ENCODE results near the gene SDSL.

DNA sequence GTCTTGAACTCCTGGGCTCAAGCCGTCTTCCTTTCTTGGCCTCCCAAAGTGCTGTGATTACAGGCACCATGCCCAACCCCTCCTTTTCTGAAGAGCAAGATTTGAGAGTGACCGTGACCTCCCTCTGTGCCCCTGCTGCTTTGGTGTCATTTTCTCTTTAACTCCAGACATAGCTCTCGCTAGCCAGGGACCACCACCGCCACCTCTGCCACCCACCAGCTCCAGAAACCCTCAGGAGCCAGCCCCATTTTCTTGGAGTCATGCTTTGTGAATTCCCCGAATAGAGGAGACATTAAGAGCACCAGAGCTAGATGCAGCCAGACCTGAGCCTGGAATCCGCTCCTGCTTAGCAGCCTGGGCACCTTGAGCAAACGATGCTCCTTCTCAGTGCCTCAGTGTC, 18.2 kb downstream of the SDSL start:
- TF ChIP-seq CHD2 (IDR thresholded peaks at IDR 0.05; ENCODE audit: borderline replicate concordance, low read depth, low read length) (no peak), HCFC1 (IDR thresholded peaks at IDR 0.05; ENCODE audit: low read length) (no peak), POLR2AphosphoS5 (IDR thresholded peaks at IDR 0.05; ENCODE audit: low read length) (no peak), TAF1 (IDR thresholded peaks at IDR 0.05; ENCODE audit: borderline replicate concordance, low read depth, low read length) (no peak), EGR1 (IDR thresholded peaks at IDR 0.05; ENCODE audit: borderline replicate concordance in 1 of 2, low read depth in 2 of 2, low read length in 2 of 2) (no peak), ZZZ3 (IDR thresholded peaks at IDR 0.05; ENCODE audit: control insufficient read depth, insufficient read length, low read depth) (no peak)
- TF ChIP-seq, protein P1, sequence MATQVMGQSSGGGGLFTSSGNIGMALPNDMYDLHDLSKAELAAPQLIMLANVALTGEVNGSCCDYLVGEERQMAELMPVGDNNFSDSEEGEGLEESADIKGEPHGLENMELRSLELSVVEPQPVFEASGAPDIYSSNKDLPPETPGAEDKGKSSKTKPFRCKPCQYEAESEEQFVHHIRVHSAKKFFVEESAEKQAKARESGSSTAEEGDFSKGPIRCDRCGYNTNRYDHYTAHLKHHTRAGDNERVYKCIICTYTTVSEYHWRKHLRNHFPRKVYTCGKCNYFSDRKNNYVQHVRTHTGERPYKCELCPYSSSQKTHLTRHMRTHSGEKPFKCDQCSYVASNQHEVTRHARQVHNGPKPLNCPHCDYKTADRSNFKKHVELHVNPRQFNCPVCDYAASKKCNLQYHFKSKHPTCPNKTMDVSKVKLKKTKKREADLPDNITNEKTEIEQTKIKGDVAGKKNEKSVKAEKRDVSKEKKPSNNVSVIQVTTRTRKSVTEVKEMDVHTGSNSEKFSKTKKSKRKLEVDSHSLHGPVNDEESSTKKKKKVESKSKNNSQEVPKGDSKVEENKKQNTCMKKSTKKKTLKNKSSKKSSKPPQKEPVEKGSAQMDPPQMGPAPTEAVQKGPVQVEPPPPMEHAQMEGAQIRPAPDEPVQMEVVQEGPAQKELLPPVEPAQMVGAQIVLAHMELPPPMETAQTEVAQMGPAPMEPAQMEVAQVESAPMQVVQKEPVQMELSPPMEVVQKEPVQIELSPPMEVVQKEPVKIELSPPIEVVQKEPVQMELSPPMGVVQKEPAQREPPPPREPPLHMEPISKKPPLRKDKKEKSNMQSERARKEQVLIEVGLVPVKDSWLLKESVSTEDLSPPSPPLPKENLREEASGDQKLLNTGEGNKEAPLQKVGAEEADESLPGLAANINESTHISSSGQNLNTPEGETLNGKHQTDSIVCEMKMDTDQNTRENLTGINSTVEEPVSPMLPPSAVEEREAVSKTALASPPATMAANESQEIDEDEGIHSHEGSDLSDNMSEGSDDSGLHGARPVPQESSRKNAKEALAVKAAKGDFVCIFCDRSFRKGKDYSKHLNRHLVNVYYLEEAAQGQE (IDR thresholded peaks at IDR 0.05; ENCODE audit: low read depth, low read length): no peak
- TF ChIP-seq, protein P2, sequence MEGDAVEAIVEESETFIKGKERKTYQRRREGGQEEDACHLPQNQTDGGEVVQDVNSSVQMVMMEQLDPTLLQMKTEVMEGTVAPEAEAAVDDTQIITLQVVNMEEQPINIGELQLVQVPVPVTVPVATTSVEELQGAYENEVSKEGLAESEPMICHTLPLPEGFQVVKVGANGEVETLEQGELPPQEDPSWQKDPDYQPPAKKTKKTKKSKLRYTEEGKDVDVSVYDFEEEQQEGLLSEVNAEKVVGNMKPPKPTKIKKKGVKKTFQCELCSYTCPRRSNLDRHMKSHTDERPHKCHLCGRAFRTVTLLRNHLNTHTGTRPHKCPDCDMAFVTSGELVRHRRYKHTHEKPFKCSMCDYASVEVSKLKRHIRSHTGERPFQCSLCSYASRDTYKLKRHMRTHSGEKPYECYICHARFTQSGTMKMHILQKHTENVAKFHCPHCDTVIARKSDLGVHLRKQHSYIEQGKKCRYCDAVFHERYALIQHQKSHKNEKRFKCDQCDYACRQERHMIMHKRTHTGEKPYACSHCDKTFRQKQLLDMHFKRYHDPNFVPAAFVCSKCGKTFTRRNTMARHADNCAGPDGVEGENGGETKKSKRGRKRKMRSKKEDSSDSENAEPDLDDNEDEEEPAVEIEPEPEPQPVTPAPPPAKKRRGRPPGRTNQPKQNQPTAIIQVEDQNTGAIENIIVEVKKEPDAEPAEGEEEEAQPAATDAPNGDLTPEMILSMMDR (IDR thresholded peaks at IDR 0.05 in 2 of 3, conservative IDR thresholded peaks at IDR 0.05 in 1 of 3; ENCODE audit: control insufficient read depth in 2 of 3, extremely low read depth in 1 of 3, insufficient read depth in 1 of 3, low read depth in 3 of 3, low read length in 3 of 3): no peak
- TF ChIP-seq, protein P3, sequence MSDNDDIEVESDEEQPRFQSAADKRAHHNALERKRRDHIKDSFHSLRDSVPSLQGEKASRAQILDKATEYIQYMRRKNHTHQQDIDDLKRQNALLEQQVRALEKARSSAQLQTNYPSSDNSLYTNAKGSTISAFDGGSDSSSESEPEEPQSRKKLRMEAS (IDR thresholded peaks at IDR 0.05; ENCODE audit: low read depth, low read length): no peak
